AG04449 (cell line): ENCODE data around the gene ANKS4B.
"Not testable (repeated sequence)": the region's sequence is repeated elsewhere in the genome, so short reads cannot be mapped to it uniquely, and the experiment has no call there.

ENCODE experiments used
- CTCF ChIA-PET: fragments of 350-600 bp; formaldehyde crosslinking; extraction: SDS; loops from one replicate; lab custom pipeline; 2021; ENCODE audit warnings: antibody characterized with exemption; lab: Yijun Ruan, JAX
- POLR2A ChIA-PET: fragments of 400-600, 350-600 bp; formaldehyde crosslinking; extraction: SDS; loops from one replicate; lab custom pipeline; 2020; ENCODE audit warnings: antibody characterized with exemption, inconsistent platforms; lab: Yijun Ruan, JAX
- DNase-seq: peaks from one replicate; pipeline ENCODE4 v3.0.0-alpha.2; 2010; ENCODE audit warnings: low read depth, low spot score
- H3K4me3 ChIP-seq: 2 replicates; pipeline ENCODE4 v1.5.1; 2011; ENCODE audit warnings: low read depth, mild to moderate bottlenecking, control low read depth, low read length
- TF ChIP-seq, protein P1 (sequence below): IDR thresholded peaks from one replicate; pipeline ENCODE4 v1.5.1; 2011; ENCODE audit warnings: mild to moderate bottlenecking, moderate library complexity, low read length, control low read depth, inconsistent platforms; ENCODE audit not compliant: insufficient read depth; ENCODE audit errors: missing control alignments

ANKS4B gene

DNA sequence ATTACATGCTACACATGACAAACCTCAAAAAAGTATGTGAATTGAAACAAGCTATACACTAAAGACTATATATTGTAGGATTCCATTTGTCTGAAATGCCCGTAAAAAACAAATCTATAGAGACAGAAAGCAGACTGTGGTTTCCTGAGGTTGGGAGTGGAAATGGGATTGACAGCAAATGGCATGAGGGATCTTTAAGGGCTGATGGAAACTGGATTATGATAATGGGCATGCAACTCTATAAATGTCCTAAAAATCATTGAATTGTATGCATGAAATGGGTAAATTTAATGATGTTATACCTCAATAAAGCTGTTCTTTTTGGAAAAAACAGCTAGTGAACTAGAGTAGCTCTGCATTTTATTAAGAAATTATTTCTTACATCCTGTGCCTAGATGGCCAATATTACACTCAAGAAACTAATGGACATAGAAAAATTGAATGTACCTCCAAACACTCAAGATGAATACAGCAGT is 416 bp upstream of the ANKS4B start:
- CTCF ChIA-PET, result interaction anchor here (0.6 to 1.2 kb wide), 2 partner anchors 12 to 50 kb away, joined by 3 read pairs; no protein-coding TSS in a partner anchor
- TF ChIP-seq, protein P1, sequence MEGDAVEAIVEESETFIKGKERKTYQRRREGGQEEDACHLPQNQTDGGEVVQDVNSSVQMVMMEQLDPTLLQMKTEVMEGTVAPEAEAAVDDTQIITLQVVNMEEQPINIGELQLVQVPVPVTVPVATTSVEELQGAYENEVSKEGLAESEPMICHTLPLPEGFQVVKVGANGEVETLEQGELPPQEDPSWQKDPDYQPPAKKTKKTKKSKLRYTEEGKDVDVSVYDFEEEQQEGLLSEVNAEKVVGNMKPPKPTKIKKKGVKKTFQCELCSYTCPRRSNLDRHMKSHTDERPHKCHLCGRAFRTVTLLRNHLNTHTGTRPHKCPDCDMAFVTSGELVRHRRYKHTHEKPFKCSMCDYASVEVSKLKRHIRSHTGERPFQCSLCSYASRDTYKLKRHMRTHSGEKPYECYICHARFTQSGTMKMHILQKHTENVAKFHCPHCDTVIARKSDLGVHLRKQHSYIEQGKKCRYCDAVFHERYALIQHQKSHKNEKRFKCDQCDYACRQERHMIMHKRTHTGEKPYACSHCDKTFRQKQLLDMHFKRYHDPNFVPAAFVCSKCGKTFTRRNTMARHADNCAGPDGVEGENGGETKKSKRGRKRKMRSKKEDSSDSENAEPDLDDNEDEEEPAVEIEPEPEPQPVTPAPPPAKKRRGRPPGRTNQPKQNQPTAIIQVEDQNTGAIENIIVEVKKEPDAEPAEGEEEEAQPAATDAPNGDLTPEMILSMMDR, result no peak
- POLR2A ChIA-PET, result no interaction called here

DNA sequence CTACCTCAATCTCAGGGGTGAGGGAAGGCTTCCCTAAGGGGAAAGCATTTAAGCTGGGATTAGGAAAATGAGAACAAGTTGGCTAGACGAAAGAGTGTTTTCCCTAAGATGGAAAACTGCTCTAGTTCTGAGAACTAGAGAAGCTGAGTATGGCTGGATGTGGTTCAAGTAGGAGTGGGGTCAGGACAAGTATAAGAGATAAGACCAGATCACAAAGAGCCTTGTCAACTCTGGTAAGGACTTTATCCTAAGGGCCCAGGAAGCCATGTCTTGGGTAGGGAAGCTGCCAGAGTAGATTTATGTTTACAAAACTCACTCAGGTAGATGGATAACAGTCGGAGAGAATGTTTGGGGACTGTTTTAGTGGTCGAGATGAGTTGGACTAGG is 1.7 kb downstream of the ANKS4B start:
- TF ChIP-seq, protein P1, result no peak
- no peak for DNase-seq
- ChIA-PET CTCF (interaction anchor here (0.8 to 1.1 kb wide), 2 partner anchors 9 to 47 kb away, joined by 3 read pairs; no protein-coding TSS in a partner anchor), POLR2A (no interaction called here)
- H3K4me3 ChIP-seq, result no peak overlapping the region

More for the DNA sequence above, 416 bp upstream of the ANKS4B start:
- no peak overlapping the region for H3K4me3 ChIP-seq
- DNase-seq, result no peak

DNA sequence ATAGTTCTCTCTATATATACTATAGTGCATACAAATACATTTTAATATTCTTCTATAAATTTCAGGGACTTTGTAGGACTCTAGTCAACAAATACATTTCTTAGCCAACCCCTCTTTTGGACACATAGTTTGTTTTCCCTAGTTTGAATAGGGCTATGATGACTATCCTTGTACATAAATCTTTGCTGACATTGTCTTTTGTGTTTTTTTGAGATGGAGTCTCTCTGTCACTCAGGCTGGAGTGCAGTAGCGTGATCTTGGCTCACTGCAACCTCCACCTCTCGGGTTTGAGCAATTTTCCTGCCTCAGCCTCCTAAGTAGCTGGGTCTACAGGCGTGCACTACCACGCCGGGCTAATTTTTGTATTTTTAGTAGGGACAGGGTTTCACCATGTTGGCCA is 3.3 kb downstream of the ANKS4B start:
- POLR2A ChIA-PET, result no interaction called here
- CTCF ChIA-PET, result no interaction called here
- no peak overlapping the region for H3K4me3 ChIP-seq
- TF ChIP-seq, protein P1, result no peak
- no peak for DNase-seq

DNA sequence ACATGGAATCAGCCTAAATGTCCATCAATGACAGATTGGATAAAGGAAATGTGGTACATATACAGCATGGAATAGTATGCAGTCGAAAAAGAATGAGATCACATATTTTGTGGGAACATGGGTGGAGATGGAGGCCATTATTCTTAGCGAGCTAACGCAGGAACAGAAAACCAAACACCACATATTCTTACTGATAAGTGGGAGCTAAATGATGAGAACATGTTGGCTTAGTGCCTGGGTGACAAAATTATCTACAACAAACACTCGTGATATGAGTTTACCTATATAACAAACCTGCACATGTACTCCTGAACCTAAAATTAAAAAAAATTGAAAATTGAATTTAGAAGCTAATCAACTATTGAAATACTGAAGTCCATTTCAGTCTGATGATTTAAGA is 6.1 kb downstream of the ANKS4B start:
- TF ChIP-seq, protein P1, result no peak
- CTCF ChIA-PET, result no interaction called here
- POLR2A ChIA-PET, result no interaction called here
- H3K4me3 ChIP-seq, result no peak overlapping the region
- no peak for DNase-seq

DNA sequence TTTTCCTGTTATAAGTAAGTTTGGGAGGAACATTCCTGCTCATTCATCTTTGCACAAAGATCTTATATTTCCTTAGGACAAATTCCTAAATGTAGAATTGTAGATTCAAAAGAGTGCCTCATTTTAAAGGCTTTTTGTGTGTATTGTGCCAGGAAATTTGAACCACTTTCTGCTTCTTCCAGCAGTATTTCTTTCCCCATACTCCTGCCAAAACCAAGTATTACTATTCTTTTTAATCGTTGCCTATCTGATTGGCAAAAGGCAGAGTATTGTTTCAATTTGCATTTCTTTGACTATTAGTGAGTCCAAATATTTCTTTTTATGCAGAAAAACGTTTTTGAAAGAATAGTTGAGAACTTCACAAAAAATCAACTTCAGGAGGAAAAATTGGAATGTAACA is 9.3 kb downstream of the ANKS4B start:
- TF ChIP-seq, protein P1, result no peak
- H3K4me3 ChIP-seq, result no peak overlapping the region
- DNase-seq, result no peak
- POLR2A ChIA-PET, result no interaction called here
- CTCF ChIA-PET, result no interaction called here

DNA sequence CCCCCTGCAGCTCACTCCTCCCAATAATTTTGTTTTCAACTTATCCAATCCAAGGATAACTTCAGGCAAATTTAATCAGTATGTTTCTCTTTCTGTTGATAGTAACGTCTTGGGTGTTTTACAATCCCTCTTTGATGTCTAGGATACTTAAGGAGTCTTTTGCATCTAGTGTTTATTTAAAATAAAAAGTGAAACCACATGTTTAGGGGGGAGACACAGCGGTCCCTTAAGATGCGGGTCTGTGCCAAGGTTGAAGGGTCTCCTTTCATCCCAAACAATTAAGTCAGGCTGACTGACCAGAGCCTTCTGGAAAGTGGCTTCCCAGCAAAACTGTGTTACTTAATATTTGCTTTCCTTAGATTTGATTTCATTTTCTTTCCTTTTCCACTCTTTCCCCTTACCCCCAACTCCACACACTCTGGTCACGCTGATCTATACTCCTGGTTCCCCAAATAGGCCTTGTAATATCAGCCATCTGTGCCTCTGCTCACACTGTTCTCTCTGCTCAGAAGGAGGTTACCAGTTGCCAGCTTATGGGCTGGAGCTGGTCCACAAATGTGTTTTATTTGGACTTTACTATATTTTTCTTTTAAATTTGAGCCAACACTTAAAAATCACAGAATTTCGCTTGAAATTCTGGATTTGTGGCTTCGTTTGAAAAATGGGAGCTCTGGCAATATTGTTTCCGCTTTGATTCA is 11.2 kb downstream of the ANKS4B start:
- POLR2A ChIA-PET, result no interaction called here

DNA sequence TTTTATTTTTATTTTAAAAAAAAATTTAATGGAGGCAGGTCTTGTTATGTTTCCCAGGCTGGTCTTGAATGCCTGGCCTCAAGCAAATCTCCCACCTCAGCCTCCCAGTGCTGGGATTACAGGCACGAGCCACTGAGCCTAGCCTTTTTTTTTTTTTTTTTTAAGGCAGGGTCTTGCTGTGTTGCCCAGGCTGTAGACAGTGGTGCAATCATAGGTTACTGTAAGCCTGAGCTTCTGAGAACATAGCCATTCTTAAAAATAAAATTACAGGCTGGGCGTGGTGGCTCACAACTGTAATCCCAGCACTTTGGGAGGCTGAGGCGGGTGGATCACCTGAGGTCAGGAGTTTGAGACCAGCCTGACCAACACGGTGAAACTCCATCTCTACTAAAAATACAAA is 14.7 kb downstream of the ANKS4B start:
- CTCF ChIA-PET, POLR2A ChIA-PET, DNase-seq, H3K4me3 ChIP-seq: not testable (repeated sequence)

More for the DNA sequence above, 11.2 kb downstream of the ANKS4B start:
- TF ChIP-seq, protein P1, result no peak
- CTCF ChIA-PET, result interaction anchor here (0.6 kb wide), 1 partner anchor 58 kb away, joined by 3 read pairs; no protein-coding TSS in a partner anchor
- H3K4me3 ChIP-seq, result no peak overlapping the region
- DNase-seq, result no peak
